ENCODE data around the gene SLC2A8.

DNA sequence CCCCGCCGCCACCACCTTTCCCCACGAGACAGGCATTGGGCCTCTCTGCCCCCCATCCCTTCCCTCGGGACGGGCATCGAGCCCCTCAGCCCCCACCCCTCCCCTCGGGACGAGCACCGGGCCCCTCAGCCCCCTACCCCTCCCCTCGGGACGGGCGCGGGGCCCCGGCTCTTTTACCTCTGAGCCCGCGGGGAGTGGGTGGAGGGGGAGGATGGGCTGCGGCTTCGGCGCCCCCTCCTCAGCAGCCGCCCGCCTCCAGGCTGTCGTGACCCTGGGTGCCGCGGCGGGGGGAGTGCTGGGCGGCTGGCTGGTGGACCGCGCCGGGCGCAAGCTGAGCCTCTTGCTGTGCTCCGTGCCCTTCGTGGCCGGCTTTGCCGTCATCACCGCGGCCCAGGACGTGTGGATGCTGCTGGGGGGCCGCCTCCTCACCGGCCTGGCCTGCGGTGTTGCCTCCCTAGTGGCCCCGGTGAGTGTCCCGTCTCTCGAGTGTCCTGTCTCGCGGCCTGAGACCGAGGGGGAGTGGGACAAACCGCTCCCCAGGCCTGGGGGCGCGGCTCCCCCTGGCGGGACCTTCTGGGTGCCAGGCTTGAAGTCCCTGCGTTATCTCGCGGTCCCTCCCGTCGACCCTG lies 791 bp downstream of the SLC2A8 start:
- no peak for TF ChIP-seq EP300 (IDR thresholded peaks at IDR 0.05)
- TF ChIP-seq, protein P1, sequence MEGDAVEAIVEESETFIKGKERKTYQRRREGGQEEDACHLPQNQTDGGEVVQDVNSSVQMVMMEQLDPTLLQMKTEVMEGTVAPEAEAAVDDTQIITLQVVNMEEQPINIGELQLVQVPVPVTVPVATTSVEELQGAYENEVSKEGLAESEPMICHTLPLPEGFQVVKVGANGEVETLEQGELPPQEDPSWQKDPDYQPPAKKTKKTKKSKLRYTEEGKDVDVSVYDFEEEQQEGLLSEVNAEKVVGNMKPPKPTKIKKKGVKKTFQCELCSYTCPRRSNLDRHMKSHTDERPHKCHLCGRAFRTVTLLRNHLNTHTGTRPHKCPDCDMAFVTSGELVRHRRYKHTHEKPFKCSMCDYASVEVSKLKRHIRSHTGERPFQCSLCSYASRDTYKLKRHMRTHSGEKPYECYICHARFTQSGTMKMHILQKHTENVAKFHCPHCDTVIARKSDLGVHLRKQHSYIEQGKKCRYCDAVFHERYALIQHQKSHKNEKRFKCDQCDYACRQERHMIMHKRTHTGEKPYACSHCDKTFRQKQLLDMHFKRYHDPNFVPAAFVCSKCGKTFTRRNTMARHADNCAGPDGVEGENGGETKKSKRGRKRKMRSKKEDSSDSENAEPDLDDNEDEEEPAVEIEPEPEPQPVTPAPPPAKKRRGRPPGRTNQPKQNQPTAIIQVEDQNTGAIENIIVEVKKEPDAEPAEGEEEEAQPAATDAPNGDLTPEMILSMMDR (IDR thresholded peaks at IDR 0.05): peak; percentile 20 to 67 (median 38)
- TF ChIP-seq POLR2A (IDR thresholded peaks at IDR 0.05): no peak
